ENCODE results near the gene GEMIN5. TPM values are rescaled to one million over a fixed set of nuclear protein-coding genes. Genes with fewer than 3 reads are reported as not detected.
"Not testable (repeated sequence)": the region's sequence is repeated elsewhere in the genome, so short reads cannot be mapped to it uniquely, and the experiment has no call there.

GEMIN5 gene
- total RNA-seq, 2 experiments from 2014 or later = 41.9 to 44.8 TPM

DNA sequence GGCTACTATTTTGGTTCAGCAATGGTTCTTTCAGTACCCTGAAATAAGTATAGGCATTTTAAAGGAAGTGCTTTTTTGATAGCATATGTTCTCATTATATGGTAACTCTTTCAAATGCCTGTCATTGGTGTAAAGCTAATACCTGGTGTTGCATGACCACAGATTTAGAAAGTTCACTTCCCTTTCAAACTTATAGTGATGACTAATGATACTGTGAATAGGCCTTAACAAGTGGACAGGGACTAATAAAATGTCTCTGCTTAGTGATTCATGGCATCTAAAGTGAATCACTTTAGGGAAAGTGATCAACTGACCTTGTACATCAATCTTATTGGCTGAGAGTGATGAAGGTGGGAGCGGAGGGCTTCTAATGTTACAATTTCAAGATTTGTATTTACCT lies 24.5 kb upstream of the GEMIN5 start:
- no peak for DNase-seq
- H3K36me3 Mint-ChIP-seq = peaks cover 22% of the 10 kb centered on the region
- H3K27ac Mint-ChIP-seq = no peak overlapping the region
- no peak overlapping the region for H3K4me3 Mint-ChIP-seq
- no peaks in the 10 kb centered on the region for H3K9me3 Mint-ChIP-seq
- no peaks in the 10 kb centered on the region for H3K27me3 Mint-ChIP-seq
- H3K4me1 Mint-ChIP-seq = peaks cover 6% of the 10 kb centered on the region

DNA sequence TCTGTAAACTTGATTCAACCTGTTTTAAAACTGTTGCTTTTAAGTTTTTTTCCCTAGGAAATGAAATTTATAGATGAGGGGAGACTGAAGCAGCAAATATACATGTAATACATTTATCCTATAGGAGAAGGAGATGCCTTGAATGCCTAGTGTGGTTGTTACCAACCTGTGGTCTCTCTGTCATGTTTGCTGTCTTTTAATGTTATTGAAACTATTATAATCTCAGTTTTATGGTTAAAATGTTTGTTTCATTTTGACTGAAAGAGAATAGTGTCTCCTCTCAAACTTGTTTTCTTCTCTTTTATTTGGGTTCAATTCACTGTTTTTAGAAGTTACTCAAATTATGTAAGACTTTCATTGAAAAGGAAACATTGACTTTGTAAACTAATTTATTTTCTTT lies 18.7 kb upstream of the GEMIN5 start:
- no peaks in the 10 kb centered on the region for H3K27me3 Mint-ChIP-seq
- peaks cover 22% of the 10 kb centered on the region for H3K36me3 Mint-ChIP-seq
- H3K9me3 Mint-ChIP-seq = no peaks in the 10 kb centered on the region
- peaks cover 12% of the 10 kb centered on the region for H3K4me1 Mint-ChIP-seq
- H3K27ac Mint-ChIP-seq = no peak overlapping the region
- H3K4me3 Mint-ChIP-seq = no peak overlapping the region
- no peak for DNase-seq

DNA sequence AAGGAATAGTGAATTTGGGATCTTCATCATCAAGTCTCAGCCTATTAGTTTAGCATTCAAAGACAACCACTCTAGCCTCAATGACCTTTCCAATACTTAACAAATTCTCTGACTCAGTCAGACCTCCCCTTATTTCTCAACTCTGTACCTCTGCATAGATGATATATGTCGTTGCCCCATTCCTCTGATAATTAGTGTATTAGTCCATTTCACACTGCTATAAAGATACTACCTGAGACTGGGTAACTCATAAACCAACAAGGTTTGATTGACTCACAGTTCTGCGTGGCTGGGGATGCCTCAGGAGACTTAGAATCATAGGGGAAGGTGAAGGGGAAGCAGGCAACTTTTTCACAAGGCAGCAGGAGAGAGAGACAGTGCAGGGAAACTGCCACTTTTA lies 11.8 kb upstream of the GEMIN5 start:
- H3K36me3 Mint-ChIP-seq = peaks cover 11% of the 10 kb centered on the region
- no peak overlapping the region for H3K4me3 Mint-ChIP-seq
- no peak for DNase-seq
- no peaks in the 10 kb centered on the region for H3K27me3 Mint-ChIP-seq
- peaks cover 24% of the 10 kb centered on the region for H3K4me1 Mint-ChIP-seq
- no peaks in the 10 kb centered on the region for H3K9me3 Mint-ChIP-seq
- H3K27ac Mint-ChIP-seq = no peak overlapping the region

DNA sequence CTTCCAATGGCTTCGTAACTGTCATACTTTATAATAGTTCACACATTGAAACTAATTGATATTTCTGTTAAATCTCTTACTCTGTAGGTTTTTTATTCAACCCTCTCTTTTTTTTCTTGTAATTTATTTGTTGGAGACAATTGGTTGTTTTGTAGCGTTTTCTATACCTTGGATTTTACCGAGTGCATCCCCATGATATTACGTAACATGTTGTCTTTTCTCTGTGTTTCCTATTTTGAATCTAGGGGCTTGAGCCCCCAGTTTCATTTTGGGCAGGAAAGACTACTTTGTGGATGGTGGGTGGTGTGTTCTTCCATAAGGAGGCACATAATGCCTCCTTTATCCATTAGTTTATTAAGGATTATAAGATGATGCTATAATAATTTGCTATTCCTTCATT lies 10.3 kb upstream of the GEMIN5 start:
- H3K4me1 Mint-ChIP-seq = peaks cover 21% of the 10 kb centered on the region
- H3K36me3 Mint-ChIP-seq = peaks cover 9% of the 10 kb centered on the region
- no peaks in the 10 kb centered on the region for H3K9me3 Mint-ChIP-seq
- no peak for DNase-seq
- no peak overlapping the region for H3K4me3 Mint-ChIP-seq
- no peak overlapping the region for H3K27ac Mint-ChIP-seq
- H3K27me3 Mint-ChIP-seq = no peaks in the 10 kb centered on the region

DNA sequence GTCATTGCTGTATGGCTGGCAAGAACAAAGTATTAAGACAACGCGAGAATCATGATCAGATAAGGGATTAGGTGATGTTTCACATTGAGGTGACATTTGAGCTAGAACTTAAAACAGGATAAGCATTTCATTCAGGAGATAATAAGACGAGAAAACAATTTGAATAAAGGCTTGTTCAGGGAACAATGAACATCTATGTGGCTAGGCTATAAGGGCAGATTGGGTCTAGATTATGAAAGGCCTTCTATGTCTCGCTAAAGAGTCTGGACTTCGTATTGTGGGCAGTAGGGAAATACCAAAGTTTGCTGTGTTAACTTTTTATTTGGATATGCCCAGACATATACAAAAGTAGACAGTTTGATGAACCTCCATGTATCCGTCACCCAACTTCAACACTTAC lies 9.8 kb upstream of the GEMIN5 start:
- H3K4me1 Mint-ChIP-seq = peaks cover 25% of the 10 kb centered on the region
- H3K4me3 Mint-ChIP-seq = no peak overlapping the region
- H3K27ac Mint-ChIP-seq = no peak overlapping the region
- DNase-seq = no peak
- H3K27me3 Mint-ChIP-seq = no peaks in the 10 kb centered on the region
- H3K9me3 Mint-ChIP-seq = no peaks in the 10 kb centered on the region
- peaks cover 9% of the 10 kb centered on the region for H3K36me3 Mint-ChIP-seq

DNA sequence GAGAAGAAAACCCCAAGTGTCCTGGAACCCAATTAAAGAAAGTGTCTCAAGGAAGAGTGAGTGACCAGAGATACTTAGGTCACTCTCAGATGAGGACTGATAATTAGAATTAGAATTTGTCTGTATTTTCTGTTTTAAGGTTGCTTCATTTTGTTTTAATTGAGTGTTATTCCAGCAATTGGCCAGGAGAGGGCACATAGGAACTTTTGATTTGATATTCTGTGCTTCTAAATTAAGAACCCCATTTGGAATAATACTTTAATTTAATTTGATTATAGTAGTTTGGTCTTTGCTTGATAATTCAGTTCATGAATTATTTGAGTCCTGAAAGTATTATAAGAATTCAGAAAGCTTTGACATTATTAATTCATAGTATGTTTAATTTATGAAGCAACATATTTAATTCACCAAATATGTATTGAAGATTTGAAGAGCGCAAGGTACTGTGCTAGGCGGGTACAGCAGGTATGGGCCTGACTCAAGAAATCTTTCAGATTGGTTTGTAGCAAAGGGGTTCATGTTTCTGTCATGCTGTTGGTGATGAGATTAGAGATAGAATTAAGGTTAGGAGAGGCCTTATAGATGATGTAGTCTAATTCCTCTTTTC lies 7.8 kb upstream of the GEMIN5 start:
- Mint-ChIP-seq H3K4me3 (no peak overlapping the region), H3K27me3 (no peaks in the 10 kb centered on the region), H3K27ac (no peak overlapping the region), H3K9me3 (no peaks in the 10 kb centered on the region), H3K36me3 (peaks cover 7% of the 10 kb centered on the region), H3K4me1 (peaks cover 31% of the 10 kb centered on the region)
- no peak for DNase-seq

- Mint-ChIP-seq H3K4me1 (peaks cover 38% of the 10 kb centered on the region), H3K27me3 (no peaks in the 10 kb centered on the region), H3K9me3 (no peaks in the 10 kb centered on the region), H3K36me3 (peaks cover 5% of the 10 kb centered on the region), H3K27ac (no peak overlapping the region), H3K4me3 (no peak overlapping the region)
- no peak for DNase-seq
Measured at GRCh38 chr5:154944716-154945115, 6.7 kb upstream of the GEMIN5 start.

GRCh38 chr5:154943527-154943926 lies 5.5 kb upstream of the GEMIN5 start:
- DNase-seq = no peak
- Mint-ChIP-seq H3K27me3 (no peaks in the 10 kb centered on the region), H3K27ac (no peak overlapping the region), H3K9me3 (no peaks in the 10 kb centered on the region), H3K4me3 (no peak overlapping the region), H3K4me1 (peaks cover 29% of the 10 kb centered on the region), H3K36me3 (peaks cover 5% of the 10 kb centered on the region)

- no peaks in the 10 kb centered on the region for H3K27me3 Mint-ChIP-seq
- peaks cover 36% of the 10 kb centered on the region for H3K4me1 Mint-ChIP-seq
- H3K27ac Mint-ChIP-seq = peak within 1 kb of the TSS; percentile 92
- H3K9me3 Mint-ChIP-seq = no peaks in the 10 kb centered on the region
- peak within 1 kb of the TSS; percentile 98 for H3K4me3 Mint-ChIP-seq
- peaks cover 9% of the 10 kb centered on the region for H3K36me3 Mint-ChIP-seq
- DNase-seq = peak; percentile 92
Measured at GRCh38 chr5:154940772-154941620, 3.0 kb upstream of the GEMIN5 start, which contains the start of gene MRPL22. TSS of gene MRPL22 (plus strand) at chr5:154941073. CDS start at chr5:154941111, 38 bp downstream.

GRCh38 chr5:154940375-154940771 lies 2.4 kb upstream of the GEMIN5 start:
- Mint-ChIP-seq H3K4me3 (peak overlapping the region; percentile 98), H3K27me3 (no peaks in the 10 kb centered on the region), H3K36me3 (peaks cover 12% of the 10 kb centered on the region), H3K27ac (peak overlapping the region; percentile 92), H3K4me1 (peaks cover 38% of the 10 kb centered on the region), H3K9me3 (no peaks in the 10 kb centered on the region)
- DNase-seq = no peak

DNA sequence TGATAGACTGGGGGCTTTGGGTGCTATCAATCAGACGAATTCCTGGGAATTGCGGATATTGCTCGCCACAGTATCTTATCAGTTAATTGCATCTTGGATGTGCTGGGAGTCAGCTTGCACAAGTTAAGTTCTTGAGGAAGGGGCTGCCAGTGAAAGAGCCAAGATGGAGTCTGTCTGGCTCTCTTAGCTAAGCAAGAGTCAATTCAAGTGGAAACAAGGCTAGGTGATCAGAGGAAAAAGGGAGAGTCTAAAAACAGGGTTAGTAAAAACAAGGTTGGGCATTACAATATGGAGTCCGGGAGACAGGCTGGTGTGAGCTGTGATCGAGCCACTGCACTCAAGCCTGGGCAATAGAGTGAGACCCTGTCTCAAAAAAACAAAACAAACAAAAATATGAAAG lies 1.4 kb upstream of the GEMIN5 start:
- not testable (repeated sequence) for H3K27me3 Mint-ChIP-seq, H3K9me3 Mint-ChIP-seq, DNase-seq
- peak overlapping the region; percentile 98 for H3K4me3 Mint-ChIP-seq
- peaks cover 21% of the 10 kb centered on the region for H3K36me3 Mint-ChIP-seq
- peaks cover 45% of the 10 kb centered on the region for H3K4me1 Mint-ChIP-seq
- H3K27ac Mint-ChIP-seq = peak overlapping the region; percentile 92

DNA sequence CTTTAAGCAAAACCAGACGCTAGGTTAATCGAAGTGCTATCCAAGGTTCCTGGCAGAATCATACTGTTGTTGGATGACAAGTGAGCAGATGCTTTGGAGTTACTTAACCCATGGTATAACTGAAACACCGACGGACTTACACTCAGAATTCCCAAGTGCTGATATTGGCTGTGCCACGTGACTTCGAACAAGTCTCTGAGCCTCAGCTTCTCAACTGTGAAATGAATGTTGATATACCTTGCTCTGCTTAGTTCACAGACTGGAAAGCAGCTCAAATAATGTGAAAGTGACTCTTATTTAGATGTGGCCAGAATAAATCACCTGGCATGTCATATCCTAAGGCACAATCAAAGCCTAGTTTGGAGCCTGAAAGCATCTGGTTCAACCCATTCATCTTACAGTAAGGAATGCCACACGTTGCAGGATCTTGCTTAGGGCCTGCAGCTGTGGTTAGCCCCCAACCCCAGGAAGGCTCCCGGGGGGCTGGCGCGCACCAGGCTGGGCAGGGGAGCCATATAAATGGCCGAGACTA lies 759 bp downstream of the GEMIN5 start:
- H3K27ac Mint-ChIP-seq = peak overlapping the region; percentile 91
- H3K9me3 Mint-ChIP-seq = no peaks in the 10 kb centered on the region
- H3K27me3 Mint-ChIP-seq = no peaks in the 10 kb centered on the region
- peaks cover 40% of the 10 kb centered on the region for H3K4me1 Mint-ChIP-seq
- DNase-seq = no peak
- peak overlapping the region; percentile 90 for H3K4me3 Mint-ChIP-seq
- peaks cover 29% of the 10 kb centered on the region for H3K36me3 Mint-ChIP-seq

- Mint-ChIP-seq H3K4me1 (peaks cover 31% of the 10 kb centered on the region), H3K4me3 (no peak overlapping the region), H3K27me3 (no peaks in the 10 kb centered on the region), H3K9me3 (no peaks in the 10 kb centered on the region), H3K36me3 (peaks cover 36% of the 10 kb centered on the region), H3K27ac (no peak overlapping the region)
- DNase-seq = no peak
Measured at GRCh38 chr5:154934881-154935280, 3.1 kb downstream of the GEMIN5 start.

- Mint-ChIP-seq H3K4me3 (no peak overlapping the region), H3K9me3 (no peaks in the 10 kb centered on the region), H3K27me3 (no peaks in the 10 kb centered on the region), H3K27ac (no peak overlapping the region), H3K4me1 (peaks cover 28% of the 10 kb centered on the region), H3K36me3 (peaks cover 36% of the 10 kb centered on the region)
- no peak for DNase-seq
Measured at GRCh38 chr5:154933537-154933936, 4.5 kb downstream of the GEMIN5 start.

All from activated naive CD8-positive, alpha-beta T cell treated with anti-CD3 and anti-CD28 coated beads for 36 hours (primary cell).